ENCODE measurements around the gene PRPF40B. TPM values are rescaled to one million over a fixed set of nuclear protein-coding genes. Genes with fewer than 3 reads are reported as not detected.

PRPF40B gene
- total and polyA plus RNA-seq, 9 of the 15 experiments (the other 6 are each of a cell fraction or from before 2014, with no cell fraction given), result 0.55 to 10.6 (median 4.8) TPM

- TF ChIP-seq FIP1L1 (IDR thresholded peaks at IDR 0.05; ENCODE audit: low read depth, low read length, poor library complexity, severe bottlenecking), result no peak
- TF ChIP-seq, protein P1, sequence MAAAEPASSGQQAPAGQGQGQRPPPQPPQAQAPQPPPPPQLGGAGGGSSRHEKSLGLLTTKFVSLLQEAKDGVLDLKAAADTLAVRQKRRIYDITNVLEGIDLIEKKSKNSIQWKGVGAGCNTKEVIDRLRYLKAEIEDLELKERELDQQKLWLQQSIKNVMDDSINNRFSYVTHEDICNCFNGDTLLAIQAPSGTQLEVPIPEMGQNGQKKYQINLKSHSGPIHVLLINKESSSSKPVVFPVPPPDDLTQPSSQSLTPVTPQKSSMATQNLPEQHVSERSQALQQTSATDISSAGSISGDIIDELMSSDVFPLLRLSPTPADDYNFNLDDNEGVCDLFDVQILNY (CRISPR knock-in tag; IDR thresholded peaks at IDR 0.05), result no peak
- no peak for TF ChIP-seq ZNF184 (CRISPR knock-in tag; IDR thresholded peaks at IDR 0.05)
- no peak for TF ChIP-seq FOXJ3 (CRISPR knock-in tag; IDR thresholded peaks at IDR 0.05)
Observed at GRCh38 chr12:49577589-49578315, 45.6 kb upstream of the PRPF40B start (continued).

- WGBS (ENCODE audit: insufficient coverage, low coverage, missing lambda C conversion rate), result 76% methylated on average over 10 of the region's 13 CpGs
- POLR2A ChIA-PET, result interaction anchor here (0.6 to 1.0 kb wide), 4 partner anchors 12 to 167 kb away, joined by 3 to 4 read pairs (median 4); no protein-coding TSS in a partner anchor
- CTCF ChIA-PET (ENCODE audit: low intra/inter-chr PET ratio), result no interaction called here
- H3K79me2 ChIP-seq (ENCODE audit: control insufficient read depth, insufficient read depth, low read length), result peaks cover 4% of the 10 kb centered on the region; the same call in 2 of the 3 replicates
- no peak overlapping the region for H2AFZ ChIP-seq (ENCODE audit: low read depth, low read length)
- peaks cover 16% of the 10 kb centered on the region; the same call in 1 of the 2 replicates for H4K20me1 ChIP-seq (replicated peaks; ENCODE audit: control insufficient read depth, insufficient read depth, low read length)
- H3K9ac ChIP-seq (ENCODE audit: insufficient read depth in 1 of 2, low read depth in 2 of 2, low read length in 2 of 2), result no peak overlapping the region
- BruUV-seq (replicated peaks), result no TSS peak
- no peak overlapping the region for H3K4me3 ChIP-seq
- ATAC-seq (no peak), DNase-seq (ENCODE audit: extremely low read depth in 1 of 4, low spot score in 3 of 4) (no peak), FAIRE-seq (no peak)
- no peak overlapping the region for H3K27ac ChIP-seq (ENCODE audit: extremely low read depth, low read depth, low read length)
- H3K4me2 ChIP-seq (ENCODE audit: insufficient read depth, low read length), result no peak overlapping the region
- H3K9me3 ChIP-seq (replicated peaks; ENCODE audit: control insufficient read depth, insufficient read depth, low read depth, low read length), result no peaks in the 10 kb centered on the region
- H3K9me1 ChIP-seq (ENCODE audit: control insufficient read depth, insufficient read depth, low read length), result peaks cover 6% of the 10 kb centered on the region
- H3K27me3 ChIP-seq (ENCODE audit: control insufficient read depth in 2 of 2, insufficient read depth in 2 of 2, low read length in 2 of 2), result no peaks in the 10 kb centered on the region
- no peak for TF ChIP-seq ARID3B (CRISPR knock-in tag; IDR thresholded peaks at IDR 0.05; ENCODE audit: borderline replicate concordance)
- intact Hi-C loops (cut with micrococcal nuclease) (no loop called here), in situ Hi-C loops (cut with MboI) (no loop called here)
- H3K4me1 ChIP-seq (replicated peaks in 1 of 2; ENCODE audit: control insufficient read depth in 2 of 2, insufficient read depth in 2 of 2, low read length in 2 of 2), result peaks cover 5 to 15% of the 10 kb centered on the region in 2 experiments; a peak in 4 of 5 replicates
- peaks cover 34% of the 10 kb centered on the region; the same call in 1 of the 3 replicates for H3K36me3 ChIP-seq (ENCODE audit: control insufficient read depth, insufficient read depth, low read length)
Observed at GRCh38 chr12:49578471-49579112, 44.8 kb upstream of the PRPF40B start.

Data from K562 (cell line).